Loucy (cell line): ENCODE data around the gene PITX2.

Experiments
- EZH2phosphoT487 ChIP-seq: fragments of 200-600 bp; IDR thresholded peaks from 2 replicates; pipeline ENCODE4 v1.6.1; 2018; ENCODE audit warnings: antibody characterized with exemption, mild to moderate bottlenecking, moderate library complexity, borderline replicate concordance
- TF ChIP-seq, protein P1 (sequence below): fragments of 200-600 bp; sonication (generic); conservative IDR thresholded peaks from 2 replicates; pipeline ENCODE4 v1.5.1; 2014; ENCODE audit warnings: mild to moderate bottlenecking, antibody characterized with exemption, low read length

DNA sequence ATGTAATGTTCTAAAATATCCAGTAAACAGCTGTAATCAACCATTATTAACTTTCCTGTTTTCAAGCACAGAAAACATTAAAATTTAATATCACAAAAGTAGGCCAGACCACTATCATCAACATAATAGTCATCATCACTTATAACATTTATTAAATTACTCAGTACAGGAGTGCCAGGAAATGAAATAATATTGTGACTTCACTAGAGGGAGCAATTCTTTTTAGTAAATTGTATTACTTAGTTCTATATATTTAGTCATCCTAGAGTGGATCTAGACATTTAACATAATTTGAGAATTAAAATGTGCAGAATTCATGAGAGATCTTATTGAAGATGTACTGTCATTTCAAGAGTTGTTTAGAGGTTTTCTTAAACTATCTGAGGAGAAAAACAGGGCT is 33.6 kb downstream of the PITX2 start:
- TF ChIP-seq, protein P1, sequence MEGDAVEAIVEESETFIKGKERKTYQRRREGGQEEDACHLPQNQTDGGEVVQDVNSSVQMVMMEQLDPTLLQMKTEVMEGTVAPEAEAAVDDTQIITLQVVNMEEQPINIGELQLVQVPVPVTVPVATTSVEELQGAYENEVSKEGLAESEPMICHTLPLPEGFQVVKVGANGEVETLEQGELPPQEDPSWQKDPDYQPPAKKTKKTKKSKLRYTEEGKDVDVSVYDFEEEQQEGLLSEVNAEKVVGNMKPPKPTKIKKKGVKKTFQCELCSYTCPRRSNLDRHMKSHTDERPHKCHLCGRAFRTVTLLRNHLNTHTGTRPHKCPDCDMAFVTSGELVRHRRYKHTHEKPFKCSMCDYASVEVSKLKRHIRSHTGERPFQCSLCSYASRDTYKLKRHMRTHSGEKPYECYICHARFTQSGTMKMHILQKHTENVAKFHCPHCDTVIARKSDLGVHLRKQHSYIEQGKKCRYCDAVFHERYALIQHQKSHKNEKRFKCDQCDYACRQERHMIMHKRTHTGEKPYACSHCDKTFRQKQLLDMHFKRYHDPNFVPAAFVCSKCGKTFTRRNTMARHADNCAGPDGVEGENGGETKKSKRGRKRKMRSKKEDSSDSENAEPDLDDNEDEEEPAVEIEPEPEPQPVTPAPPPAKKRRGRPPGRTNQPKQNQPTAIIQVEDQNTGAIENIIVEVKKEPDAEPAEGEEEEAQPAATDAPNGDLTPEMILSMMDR, result peak; percentile 63
- no peak for TF ChIP-seq EZH2phosphoT487
